GM23248 (cell line): ENCODE data around the gene CERS5. TPM values are rescaled to one million over a fixed set of nuclear protein-coding genes. Genes with fewer than 3 reads are reported as not detected.

Experiments used
- DNase-seq: peaks from one replicate; pipeline ENCODE4 v3.0.0-alpha.2; 2015
- H2AFZ ChIP-seq: fragments of 200-600 bp; sonication (generic); 2 replicates; pipeline ENCODE4 v1.6.1; 2016; ENCODE audit warnings: antibody characterized with exemption
- H3F3A ChIP-seq: fragments of 200-600 bp; sonication (generic); 2 replicates; pipeline ENCODE4 v1.6.1; 2016; ENCODE audit warnings: mild to moderate bottlenecking, antibody characterized with exemption, mixed run types; ENCODE audit not compliant: insufficient read depth
- H3K27ac ChIP-seq: fragments of 200-600 bp; sonication (generic); 2 replicates; pipeline ENCODE4 v1.5.1; 2016; ENCODE audit warnings: mild to moderate bottlenecking
- H3K27me3 ChIP-seq: fragments of 200-600 bp; sonication (generic); replicated peaks from 2 replicates; pipeline ENCODE4 v1.6.1; 2016; ENCODE audit warnings: mild to moderate bottlenecking; ENCODE audit not compliant: insufficient read depth
- H3K36me3 ChIP-seq: fragments of 200-600 bp; sonication (generic); 2 replicates; pipeline ENCODE4 v1.6.1; 2016; ENCODE audit warnings: low read depth, mild to moderate bottlenecking
- H3K4me1 ChIP-seq: fragments of 200-600 bp; sonication (generic); 2 replicates; pipeline ENCODE4 v1.6.1; 2016; ENCODE audit warnings: mild to moderate bottlenecking; ENCODE audit not compliant: insufficient read depth
- H3K4me2 ChIP-seq: fragments of 200-600 bp; sonication (generic); one replicate; pipeline ENCODE4 v1.6.1; 2016; ENCODE audit warnings: mild to moderate bottlenecking; ENCODE audit not compliant: unreplicated experiment
- H3K4me3 ChIP-seq: fragments of 200-600 bp; sonication (generic); 2 replicates; pipeline ENCODE4 v1.5.1; 2016; ENCODE audit warnings: mild to moderate bottlenecking
- H3K79me2 ChIP-seq: fragments of 200-600 bp; sonication (generic); 2 replicates; pipeline ENCODE4 v1.6.1; 2016; ENCODE audit warnings: mild to moderate bottlenecking; ENCODE audit not compliant: insufficient read depth
- H3K9ac ChIP-seq: fragments of 200-600 bp; sonication (generic); 2 replicates; pipeline ENCODE4 v1.6.1; 2016; ENCODE audit warnings: mild to moderate bottlenecking
- H3K9me2 ChIP-seq: fragments of 200-600 bp; sonication (generic); 2 replicates; pipeline ENCODE4 v1.6.1; 2016; ENCODE audit warnings: mixed run types, mild to moderate bottlenecking, moderate library complexity; ENCODE audit not compliant: insufficient read depth
- H3K9me3 ChIP-seq: fragments of 200-600 bp; sonication (generic); one replicate; pipeline ENCODE4 v1.6.1; 2017; ENCODE audit warnings: low read depth
- H4K20me1 ChIP-seq: fragments of 200-600 bp; sonication (generic); 2 replicates; pipeline ENCODE4 v1.6.0; 2016; ENCODE audit not compliant: insufficient read depth
- EZH2 ChIP-seq: fragments of 200-600 bp; sonication (generic); IDR thresholded peaks from 2 replicates; pipeline ENCODE4 v1.6.1; 2018; ENCODE audit warnings: antibody characterized with exemption, mild to moderate bottlenecking; ENCODE audit not compliant: insufficient read depth, poor library complexity, severe bottlenecking
- EZH2phosphoT487 ChIP-seq: fragments of 200-600 bp; sonication (generic); IDR thresholded peaks from 2 replicates; pipeline ENCODE4 v1.6.1; 2018; ENCODE audit warnings: antibody characterized with exemption, moderate library complexity, mild to moderate bottlenecking, low read depth; ENCODE audit not compliant: insufficient read depth
- WGBS, 2 experiments: methylation state at CpG; one replicate each; pipeline ENCODE4 v1.1.6; 2015 to 2017; ENCODE audit warnings: low lambda C conversion rate in 2 of 2, low coverage in 1 of 2; ENCODE audit errors: missing lambda C conversion rate in 2 of 2; 5-methylcytosine and 5-hydroxymethylcytosine counted together
- in situ Hi-C: fragments of 300-500 bp; cut with MboI; formaldehyde crosslinking; loops from 2 replicates; pipeline ENCODE4 v1.15.0; 2020
- polyA plus RNA-seq: library from polyadenylated mRNA; unstranded; fragments of >200 nt; fragmentation: Nextera tagmentation; extraction: Ambion mirVana; gene quantifications from 2 replicates; pipeline ENCODE4 v1.2.1, GENCODE V29; 2016
- total RNA-seq: library from RNA; depleted of rRNA; stranded (reverse); fragments of >200 nt; shearing (Covaris generic); gene quantifications from 2 replicates; pipeline ENCODE4 v1.2.3, GENCODE V29; 2014

Gene CERS5
- total and polyA plus RNA-seq, 2 experiments from 2014 or later: 60.7 to 99.2 TPM

GRCh38 chr12:50110127-50110761 is 56.9 kb downstream of the CERS5 start:
- Histone ChIP-seq H3K27ac (peak overlapping the region; percentile 20), H4K20me1 (no peaks in the 10 kb centered on the region), H3K9me3 (no peaks in the 10 kb centered on the region), H3K4me2 (peak overlapping the region; percentile 7), H3K9me2 (no peaks in the 10 kb centered on the region), H3K79me2 (peaks cover 28% of the 10 kb centered on the region), H3K27me3 (no peaks in the 10 kb centered on the region), H3K9ac (no peak overlapping the region), H3K4me1 (peaks cover 17% of the 10 kb centered on the region), H3F3A (peaks cover 7% of the 10 kb centered on the region), H2AFZ (peak overlapping the region; percentile 89), H3K36me3 (no peaks in the 10 kb centered on the region), H3K4me3 (no peak overlapping the region; the same call in 1 of the 2 replicates)
- no peak for TF ChIP-seq EZH2
- in situ Hi-C loops: no loop called here
- DNase-seq: no peak
- WGBS, 2 experiments: 54 to 59% methylated on average over 8 of the region's 8 CpGs

- H3K9ac ChIP-seq: no peak overlapping the region
- no peak overlapping the region for H2AFZ ChIP-seq
- no peaks in the 10 kb centered on the region for H3K9me3 ChIP-seq
- WGBS, 2 experiments: 86 to 90% methylated on average over 3 of the region's 3 CpGs
- peaks cover 7% of the 10 kb centered on the region for H3F3A ChIP-seq
- H3K9me2 ChIP-seq: no peaks in the 10 kb centered on the region
- no peaks in the 10 kb centered on the region for H3K36me3 ChIP-seq
- no peaks in the 10 kb centered on the region for H4K20me1 ChIP-seq
- in situ Hi-C loops: no loop called here
- H3K4me1 ChIP-seq: peaks cover 17% of the 10 kb centered on the region
- H3K4me2 ChIP-seq: no peak overlapping the region
- H3K79me2 ChIP-seq: peaks cover 18% of the 10 kb centered on the region
- TF ChIP-seq EZH2 (no peak), EZH2phosphoT487 (no peak)
- no peak overlapping the region for H3K4me3 ChIP-seq
- H3K27ac ChIP-seq: no peak overlapping the region
- no peaks in the 10 kb centered on the region for H3K27me3 ChIP-seq
- no peak for DNase-seq
These were observed 57.9 kb downstream of the CERS5 start for GRCh38 chr12:50109319-50109718.

- H3K4me1 ChIP-seq: peaks cover 17% of the 10 kb centered on the region
- 90 to 92% methylated on average over 16 to 17 of the region's 17 CpGs for WGBS, 2 experiments
- peaks cover 1% of the 10 kb centered on the region for H3F3A ChIP-seq
- H3K27ac ChIP-seq: no peak overlapping the region
- no peak for DNase-seq
- H3K27me3 ChIP-seq: no peaks in the 10 kb centered on the region
- no peaks in the 10 kb centered on the region for H3K9me2 ChIP-seq
- no peaks in the 10 kb centered on the region for H4K20me1 ChIP-seq
- TF ChIP-seq EZH2phosphoT487 (no peak), EZH2 (no peak)
- H3K9me3 ChIP-seq: no peaks in the 10 kb centered on the region
- H3K4me3 ChIP-seq: no peak overlapping the region
- no peak overlapping the region for H2AFZ ChIP-seq
- H3K9ac ChIP-seq: no peak overlapping the region
- no peaks in the 10 kb centered on the region for H3K36me3 ChIP-seq
- peaks cover 1% of the 10 kb centered on the region for H3K79me2 ChIP-seq
- in situ Hi-C loops: no loop called here
- H3K4me2 ChIP-seq: no peak overlapping the region
These were observed 59.5 kb downstream of the CERS5 start for GRCh38 chr12:50107416-50108268.

GRCh38 chr12:50106907-50107306 is 60.3 kb downstream of the CERS5 start:
- Histone ChIP-seq H3K9me2 (no peaks in the 10 kb centered on the region), H3K9me3 (no peaks in the 10 kb centered on the region), H3F3A (peaks cover 8% of the 10 kb centered on the region), H4K20me1 (no peaks in the 10 kb centered on the region), H3K27me3 (no peaks in the 10 kb centered on the region), H3K4me2 (no peak overlapping the region), H2AFZ (no peak overlapping the region), H3K27ac (no peak overlapping the region), H3K36me3 (no peaks in the 10 kb centered on the region; the same call in 1 of the 2 replicates), H3K4me3 (no peak overlapping the region), H3K79me2 (no peaks in the 10 kb centered on the region), H3K4me1 (peaks cover 17% of the 10 kb centered on the region), H3K9ac (no peak overlapping the region)
- TF ChIP-seq EZH2phosphoT487 (no peak), EZH2 (no peak)
- in situ Hi-C loops: no loop called here
- no peak for DNase-seq
- WGBS, 2 experiments: 54 to 57% methylated on average over 3 of the region's 3 CpGs
